ENCODE measurements around the gene ABHD4. TPM values are rescaled to one million over a fixed set of nuclear protein-coding genes. Genes with fewer than 3 reads are reported as not detected.
"Not testable (repeated sequence)": the region's sequence is repeated elsewhere in the genome, so short reads cannot be mapped to it uniquely, and the experiment has no call there.

The ABHD4 gene
- total RNA-seq, 6 experiments from 2014 or later: 22.2 to 31.6 (median 27.5) TPM

GRCh38 chr14:22610931-22611330 lies 12.8 kb downstream of the ABHD4 start:
- H3K4me1 Mint-ChIP-seq (ENCODE audit: low read depth): peaks cover 33% of the 10 kb centered on the region
- no peak for DNase-seq
- no peaks in the 10 kb centered on the region for H3K27me3 Mint-ChIP-seq (ENCODE audit: insufficient read depth)
- H3K36me3 Mint-ChIP-seq (ENCODE audit: low read depth): peaks cover 29% of the 10 kb centered on the region
- H3K27ac Mint-ChIP-seq: no peak overlapping the region
- no peak for TF ChIP-seq CTCF (IDR thresholded peaks at IDR 0.05)
- no peak overlapping the region for H3K4me3 Mint-ChIP-seq
- no peaks in the 10 kb centered on the region for H3K9me3 Mint-ChIP-seq

GRCh38 chr14:22613106-22613695 lies 15.1 kb downstream of the ABHD4 start:
- H3K4me3 Mint-ChIP-seq: peak overlapping the region; percentile 62

GRCh38 chr14:22613736-22614239 lies 15.7 kb downstream of the ABHD4 start:
- no peaks in the 10 kb centered on the region; the same call in 1 of the 2 replicates for H3K9me3 Mint-ChIP-seq
- peak overlapping the region; percentile 65 for H3K4me3 Mint-ChIP-seq
- H3K4me1 Mint-ChIP-seq (ENCODE audit: low read depth): peaks cover 33% of the 10 kb centered on the region
- peak overlapping the region; percentile 86 for H3K27ac Mint-ChIP-seq
- no peaks in the 10 kb centered on the region for H3K27me3 Mint-ChIP-seq (ENCODE audit: insufficient read depth)
- no peak for TF ChIP-seq CTCF (IDR thresholded peaks at IDR 0.05)
- peaks cover 21% of the 10 kb centered on the region for H3K36me3 Mint-ChIP-seq (ENCODE audit: low read depth)
- DNase-seq: no peak

More at GRCh38 chr14:22613106-22613695, 15.1 kb downstream of the ABHD4 start:
- TF ChIP-seq CTCF (IDR thresholded peaks at IDR 0.05): peak; percentile 62
- peaks cover 21% of the 10 kb centered on the region for H3K36me3 Mint-ChIP-seq (ENCODE audit: low read depth)
- no peak for DNase-seq
- no peaks in the 10 kb centered on the region; the same call in 1 of the 2 replicates for H3K9me3 Mint-ChIP-seq
- no peaks in the 10 kb centered on the region for H3K27me3 Mint-ChIP-seq (ENCODE audit: insufficient read depth)
- H3K27ac Mint-ChIP-seq: peak overlapping the region; percentile 86
- peaks cover 33% of the 10 kb centered on the region for H3K4me1 Mint-ChIP-seq (ENCODE audit: low read depth)

DNA sequence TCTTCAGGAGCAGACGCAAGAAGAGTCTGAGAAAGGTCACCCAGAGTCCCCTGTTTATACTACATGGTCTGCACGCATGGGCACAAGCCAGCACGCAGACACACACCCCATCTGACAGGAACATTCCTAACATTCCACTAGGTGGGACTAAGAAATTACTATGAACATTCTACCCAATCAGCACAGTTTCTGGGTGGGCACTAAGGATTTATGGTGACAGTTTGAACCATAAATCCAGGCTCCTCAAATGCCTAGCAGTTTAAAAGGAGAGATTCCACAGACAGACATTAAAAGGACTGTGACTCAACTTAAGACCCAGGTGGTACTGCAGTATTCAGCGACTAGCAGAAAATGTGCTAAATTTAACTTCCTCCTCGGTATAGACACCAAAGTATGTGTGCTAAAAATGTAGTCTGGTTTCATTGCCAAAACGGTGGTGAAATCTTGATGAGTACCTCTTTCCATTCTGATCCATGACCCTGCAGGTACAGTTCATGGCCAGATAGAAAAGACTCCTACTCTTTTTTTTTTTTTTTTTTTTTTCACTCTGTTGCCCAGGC lies 16.2 kb downstream of the ABHD4 start:
- Mint-ChIP-seq H3K4me3 (peak overlapping the region; percentile 65), H3K9me3 (no peaks in the 10 kb centered on the region; the same call in 1 of the 2 replicates), H3K27me3 (ENCODE audit: insufficient read depth) (no peaks in the 10 kb centered on the region), H3K27ac (peak overlapping the region; percentile 86), H3K36me3 (ENCODE audit: low read depth) (peaks cover 19% of the 10 kb centered on the region), H3K4me1 (ENCODE audit: low read depth) (peaks cover 33% of the 10 kb centered on the region)
- TF ChIP-seq CTCF (IDR thresholded peaks at IDR 0.05): no peak; the same call in 1 of the 2 replicates
- DNase-seq: peak; percentile 97

DNA sequence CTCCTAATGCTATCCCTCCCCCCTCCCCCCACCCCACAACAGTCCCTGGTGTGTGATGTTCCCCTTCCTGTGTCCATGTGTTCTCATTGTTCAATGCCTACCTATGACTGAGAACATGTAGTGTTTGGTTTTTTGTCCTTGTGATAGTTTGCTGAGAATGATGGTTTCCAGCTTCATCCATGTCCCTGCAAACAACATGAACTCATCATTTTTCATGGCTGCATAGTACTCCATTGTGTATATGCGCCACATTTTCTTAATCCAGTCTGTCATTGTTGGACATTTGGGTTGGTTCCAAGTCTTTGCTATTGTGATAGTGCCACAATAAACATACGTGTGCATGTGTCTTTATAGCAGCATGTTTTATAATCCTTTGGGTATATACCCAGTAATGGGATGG lies 17.7 kb downstream of the ABHD4 start:
- not testable (repeated sequence) for H3K27me3 Mint-ChIP-seq (ENCODE audit: insufficient read depth); H3K27ac Mint-ChIP-seq; H3K4me3 Mint-ChIP-seq; H3K36me3 Mint-ChIP-seq (ENCODE audit: low read depth); DNase-seq; H3K9me3 Mint-ChIP-seq
- peaks cover 33% of the 10 kb centered on the region for H3K4me1 Mint-ChIP-seq (ENCODE audit: low read depth)

DNA sequence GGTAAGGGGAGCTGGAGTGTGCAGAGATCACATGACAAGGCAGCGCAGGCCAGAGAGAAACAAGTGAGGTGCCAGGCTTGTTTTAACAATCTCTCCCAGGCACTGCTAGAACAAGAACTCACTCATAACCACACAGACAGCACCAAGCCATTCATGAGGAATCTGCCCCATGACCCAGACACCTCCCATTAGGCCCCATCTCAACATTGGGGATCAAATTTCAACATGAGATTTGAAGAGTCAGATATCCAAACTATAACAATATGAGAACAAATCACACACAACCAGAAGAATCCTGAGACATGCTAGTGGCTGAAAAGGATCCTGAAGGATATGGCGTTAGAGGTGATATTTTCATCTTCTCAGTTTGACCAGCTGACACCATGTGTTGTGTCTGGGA lies 24.2 kb downstream of the ABHD4 start:
- no peak for TF ChIP-seq CTCF (IDR thresholded peaks at IDR 0.05)
- no peak overlapping the region for H3K4me3 Mint-ChIP-seq
- no peaks in the 10 kb centered on the region for H3K9me3 Mint-ChIP-seq
- peak overlapping the region; percentile 46; the same call in 1 of the 2 replicates for H3K27ac Mint-ChIP-seq
- peak; percentile 38 for DNase-seq
- peaks cover 4% of the 10 kb centered on the region; the same call in 1 of the 2 replicates for H3K36me3 Mint-ChIP-seq (ENCODE audit: low read depth)
- peaks cover 19% of the 10 kb centered on the region for H3K4me1 Mint-ChIP-seq (ENCODE audit: low read depth)
- H3K27me3 Mint-ChIP-seq (ENCODE audit: insufficient read depth): no peaks in the 10 kb centered on the region; the same call in 1 of the 2 replicates
